GM15510 (cell line): ENCODE data around the gene IRF3.
A peak's percentile ranks its signal among the peaks of the same experiment; 100 is the strongest.

Experiments used
- POLR2A ChIP-seq: IDR thresholded peaks from 3 replicates; pipeline ENCODE4 v1.6.1; 2011; ENCODE audit warnings: borderline replicate concordance; ENCODE audit not compliant: insufficient read length; ENCODE audit errors: extremely low read depth

Gene IRF3

DNA sequence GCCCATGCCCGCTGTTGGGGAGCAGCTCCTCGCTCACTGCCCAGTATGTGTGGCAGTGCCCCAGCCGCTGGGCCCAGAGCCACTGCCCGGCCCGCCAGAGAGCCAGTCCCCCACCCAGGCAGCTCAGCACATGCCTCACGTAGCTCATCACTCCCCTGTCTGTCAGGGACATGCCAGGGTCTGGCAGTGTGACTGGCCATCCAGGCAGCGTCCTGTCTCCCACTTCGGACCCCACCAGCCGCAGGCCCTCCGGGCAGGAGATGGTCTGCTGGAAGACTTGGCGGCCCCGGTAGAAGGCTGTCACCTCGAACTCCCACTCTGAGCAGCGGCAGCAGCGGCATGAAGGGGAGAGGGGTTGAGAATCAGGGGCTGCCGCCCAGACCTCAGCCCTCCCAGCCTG, 3.6 kb downstream of the IRF3 start:
- TF ChIP-seq POLR2A, result peak; percentile 19

DNA sequence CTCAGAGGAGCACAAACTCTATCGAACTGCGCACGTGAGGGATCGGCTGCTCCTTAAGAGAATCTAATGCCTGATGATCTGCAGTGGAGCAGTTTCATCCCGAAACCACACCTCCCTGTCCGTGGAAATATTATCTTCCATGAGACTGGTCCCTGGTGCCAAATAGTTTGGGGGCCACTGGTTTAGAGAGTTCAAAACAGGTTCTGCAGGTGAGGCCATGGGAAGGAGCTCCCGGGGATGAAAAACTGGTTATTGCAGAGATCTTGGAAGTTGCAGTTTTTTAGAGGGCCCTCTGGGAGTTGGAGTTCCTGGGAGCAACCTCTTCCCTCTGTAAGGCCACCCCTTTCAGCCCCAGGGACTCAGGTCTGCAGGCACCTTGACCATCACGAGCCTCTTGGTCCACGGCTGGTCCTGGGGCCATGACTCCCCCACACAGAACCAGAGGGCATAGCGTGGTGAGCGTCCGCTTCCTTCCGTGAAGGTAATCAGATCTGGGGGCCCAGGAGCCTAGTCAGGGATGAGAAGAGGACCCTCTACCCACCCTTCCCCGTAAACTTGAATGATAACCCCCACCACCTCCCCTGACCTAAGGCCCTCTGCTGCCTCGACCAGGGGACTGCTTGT, 5.2 kb downstream of the IRF3 start:
- no peak for TF ChIP-seq POLR2A

DNA sequence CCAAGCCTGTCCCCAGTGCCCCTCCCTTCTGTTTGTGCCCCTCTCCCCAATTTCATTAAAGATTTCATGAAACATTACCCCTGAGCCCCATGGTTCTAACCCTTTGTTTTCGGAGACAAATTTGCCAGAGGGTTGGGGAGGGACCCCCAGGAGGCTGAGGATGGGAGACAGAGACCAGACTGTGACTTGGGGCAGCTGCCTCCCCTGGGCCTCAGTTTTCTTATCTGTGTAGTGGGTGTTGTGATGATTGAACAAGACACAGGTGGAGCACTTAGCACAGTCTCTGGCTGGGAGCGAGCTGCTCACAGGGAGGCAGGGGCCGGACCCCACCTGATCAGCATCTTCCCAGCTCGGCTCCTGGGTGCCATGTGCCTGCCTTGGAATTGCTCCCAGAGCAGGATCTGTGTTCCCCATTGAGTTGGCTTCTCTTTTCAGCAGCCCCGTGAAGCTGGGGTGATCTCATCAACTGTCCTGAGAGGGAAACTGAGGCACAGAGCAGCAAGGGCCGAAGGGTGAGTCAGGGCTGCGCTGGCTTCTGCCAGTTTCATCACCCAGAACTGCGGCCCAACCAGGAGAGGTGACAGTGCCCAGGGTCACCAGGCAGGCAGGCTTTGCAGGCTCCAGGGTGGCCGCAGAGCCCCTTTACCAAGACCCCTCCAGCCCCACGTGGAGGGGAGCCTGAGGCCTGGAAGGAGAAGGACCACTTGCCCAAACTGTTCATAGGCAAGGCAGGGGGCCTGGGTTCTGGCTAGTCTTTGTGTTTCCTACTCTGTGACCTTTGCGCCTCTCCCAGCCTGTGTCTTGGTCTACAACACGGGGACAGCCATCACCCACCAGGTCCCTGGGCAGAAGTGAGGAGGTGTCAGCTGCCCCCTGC, 6.9 kb downstream of the IRF3 start:
- no peak for TF ChIP-seq POLR2A

DNA sequence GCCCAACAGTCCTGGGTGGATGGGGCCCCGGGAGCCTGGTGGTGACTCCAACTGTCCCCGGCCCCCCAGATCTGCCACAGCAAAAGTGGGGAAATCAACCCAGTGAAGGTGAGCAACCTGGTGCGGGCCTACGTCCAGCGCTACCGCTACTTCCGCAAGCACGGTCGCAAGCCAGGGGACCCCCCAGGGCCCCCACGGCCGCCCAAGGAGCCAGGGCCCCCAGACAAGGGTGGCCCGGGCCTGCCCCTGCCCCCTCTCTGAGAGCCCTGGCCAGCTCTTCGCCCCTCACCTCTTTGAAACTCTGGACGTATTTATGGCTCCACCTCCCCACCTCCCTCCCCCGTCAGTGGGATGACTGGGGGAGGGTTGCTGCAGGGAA, 7.5 kb downstream of the IRF3 start:
- no peak for TF ChIP-seq POLR2A

- no peak for TF ChIP-seq POLR2A
These were observed 8.0 kb downstream of the IRF3 start for GRCh38 chr19:49657493-49658138.

GRCh38 chr19:49656456-49657109, 9.1 kb downstream of the IRF3 start:
- no peak for TF ChIP-seq POLR2A

DNA sequence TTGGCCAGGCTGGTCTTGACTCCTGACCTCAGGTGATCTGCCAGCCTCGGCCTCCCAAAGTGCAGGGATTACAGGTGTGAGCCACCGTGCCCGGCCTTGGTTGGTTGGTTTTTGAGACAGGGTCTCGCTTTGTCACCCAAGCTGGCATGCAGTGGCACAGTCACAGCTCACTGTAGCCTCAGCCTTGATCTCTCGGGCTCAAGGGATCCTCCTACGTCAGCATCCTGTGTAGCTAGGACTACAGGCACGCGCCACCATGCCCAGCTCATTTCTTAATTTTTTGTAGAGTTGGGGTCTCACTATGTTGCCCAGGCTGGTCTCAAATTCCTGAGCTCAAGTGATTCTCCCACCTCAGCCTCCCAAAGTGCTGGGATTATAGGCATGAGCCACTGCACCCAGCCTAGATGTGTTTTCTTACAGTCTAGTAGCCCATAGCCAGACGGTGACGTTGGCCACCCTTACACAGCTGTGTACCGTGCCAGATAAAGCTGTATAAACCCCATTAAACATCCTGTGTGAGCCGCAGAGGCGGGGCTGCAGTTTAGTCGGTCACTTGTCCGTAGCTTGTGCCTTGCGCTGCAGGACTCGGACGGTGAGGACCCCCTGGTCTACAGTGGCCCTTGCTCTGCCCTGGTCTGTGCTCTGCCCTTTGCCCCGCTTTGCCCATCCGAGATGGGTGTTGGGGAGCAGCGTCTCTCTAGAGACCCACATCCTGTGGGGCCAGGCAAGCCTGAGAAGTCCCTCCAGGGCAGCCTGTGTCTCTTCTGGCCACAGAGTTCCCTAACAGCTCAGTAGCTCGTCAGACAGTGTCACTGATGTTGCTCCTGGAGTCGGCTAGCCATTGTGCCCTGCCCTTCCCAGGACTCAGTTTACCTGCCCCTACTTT, 9.8 kb downstream of the IRF3 start:
- no peak for TF ChIP-seq POLR2A

GRCh38 chr19:49654581-49654980, 11.1 kb downstream of the IRF3 start:
- TF ChIP-seq POLR2A, result no peak

- TF ChIP-seq POLR2A, result no peak
These were observed 12.2 kb downstream of the IRF3 start for GRCh38 chr19:49653466-49653806.

GRCh38 chr19:49652551-49653465, 12.8 kb downstream of the IRF3 start:
- no peak for TF ChIP-seq POLR2A

DNA sequence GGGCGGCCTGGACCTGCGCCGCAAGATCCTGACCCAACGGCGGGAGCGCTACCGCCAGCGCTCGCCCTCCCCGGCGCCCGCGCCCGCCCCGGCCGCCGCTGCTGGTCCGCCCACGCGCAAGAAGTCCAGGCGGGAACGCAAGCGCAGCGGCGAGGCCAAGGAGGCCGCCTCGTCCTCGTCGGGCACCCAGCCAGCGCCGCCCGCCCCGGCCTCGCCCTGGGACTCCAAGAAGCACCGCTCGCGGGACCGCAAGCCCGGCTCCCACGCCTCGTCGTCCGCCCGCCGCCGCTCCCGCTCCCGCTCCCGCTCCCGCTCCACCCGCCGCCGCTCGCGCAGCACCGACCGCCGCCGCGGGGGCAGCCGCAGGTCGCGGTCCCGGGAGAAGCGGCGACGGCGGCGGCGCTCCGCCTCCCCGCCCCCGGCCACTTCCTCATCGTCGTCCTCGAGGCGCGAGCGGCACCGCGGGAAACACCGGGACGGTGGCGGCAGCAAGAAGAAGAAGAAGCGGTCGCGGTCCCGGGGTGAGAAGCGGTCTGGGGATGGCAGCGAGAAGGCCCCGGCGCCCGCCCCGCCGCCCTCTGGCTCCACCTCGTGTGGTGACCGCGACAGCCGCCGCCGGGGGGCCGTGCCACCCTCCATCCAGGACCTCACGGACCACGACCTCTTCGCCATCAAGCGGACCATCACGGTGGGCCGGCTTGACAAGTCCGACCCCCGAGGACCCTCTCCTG, 13.7 kb downstream of the IRF3 start:
- TF ChIP-seq POLR2A, result no peak

DNA sequence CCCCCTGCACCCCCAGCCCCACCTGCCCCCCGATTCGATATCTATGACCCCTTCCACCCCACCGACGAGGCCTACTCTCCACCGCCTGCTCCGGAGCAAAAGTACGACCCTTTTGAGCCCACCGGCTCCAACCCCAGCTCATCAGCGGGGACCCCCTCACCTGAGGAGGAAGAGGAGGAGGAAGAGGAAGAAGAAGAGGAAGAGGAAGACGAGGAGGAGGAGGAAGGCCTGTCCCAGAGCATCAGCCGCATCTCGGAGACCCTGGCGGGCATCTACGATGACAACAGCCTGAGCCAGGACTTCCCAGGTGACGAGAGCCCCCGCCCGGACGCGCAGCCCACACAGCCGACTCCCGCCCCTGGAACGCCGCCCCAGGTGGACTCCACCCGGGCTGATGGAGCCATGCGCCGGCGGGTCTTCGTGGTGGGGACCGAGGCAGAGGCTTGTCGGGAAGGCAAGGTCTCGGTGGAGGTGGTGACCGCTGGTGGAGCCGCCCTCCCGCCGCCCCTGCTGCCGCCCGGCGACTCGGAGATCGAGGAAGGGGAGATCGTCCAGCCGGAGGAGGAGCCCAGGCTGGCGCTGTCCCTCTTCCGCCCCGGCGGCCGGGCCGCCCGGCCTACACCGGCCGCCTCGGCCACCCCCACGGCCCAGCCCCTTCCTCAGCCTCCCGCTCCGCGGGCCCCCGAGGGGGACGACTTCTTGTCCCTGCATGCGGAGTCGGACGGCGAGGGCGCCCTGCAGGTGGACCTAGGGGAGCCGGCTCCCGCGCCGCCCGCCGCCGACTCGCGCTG, 14.4 kb downstream of the IRF3 start:
- TF ChIP-seq POLR2A, result no peak

DNA sequence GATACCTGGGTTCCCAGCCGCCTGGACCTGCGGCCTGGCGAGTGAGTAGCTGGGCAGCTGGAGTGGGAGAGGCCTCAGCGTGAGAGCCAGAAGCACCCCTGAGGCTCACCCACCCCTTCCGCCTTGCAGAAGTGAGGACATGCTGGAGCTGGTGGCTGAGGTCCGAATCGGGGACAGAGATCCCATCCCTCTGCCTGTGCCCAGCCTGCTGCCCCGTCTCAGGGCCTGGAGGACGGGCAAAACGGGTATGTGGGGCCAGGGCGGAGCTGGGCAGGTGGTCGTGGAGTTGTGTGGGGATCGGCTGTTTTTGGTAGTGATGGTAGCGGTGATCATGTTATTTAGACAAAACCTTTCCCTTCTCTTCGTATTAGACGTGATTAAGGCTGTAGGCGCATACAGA, 19.1 kb downstream of the IRF3 start:
- TF ChIP-seq POLR2A, result no peak

GRCh38 chr19:49645995-49646394, 19.7 kb downstream of the IRF3 start:
- no peak for TF ChIP-seq POLR2A
